HG03439 (cell line): ENCODE results near the gene TEF.

ENCODE experiments used
- ATAC-seq: cut with Tn5 transposase; IDR thresholded peaks from one replicate; pipeline ENCODE4 v1.9.1; 2021; ENCODE audit warnings: mild to moderate bottlenecking, moderate library complexity; ENCODE audit not compliant: unreplicated experiment

TEF gene

DNA sequence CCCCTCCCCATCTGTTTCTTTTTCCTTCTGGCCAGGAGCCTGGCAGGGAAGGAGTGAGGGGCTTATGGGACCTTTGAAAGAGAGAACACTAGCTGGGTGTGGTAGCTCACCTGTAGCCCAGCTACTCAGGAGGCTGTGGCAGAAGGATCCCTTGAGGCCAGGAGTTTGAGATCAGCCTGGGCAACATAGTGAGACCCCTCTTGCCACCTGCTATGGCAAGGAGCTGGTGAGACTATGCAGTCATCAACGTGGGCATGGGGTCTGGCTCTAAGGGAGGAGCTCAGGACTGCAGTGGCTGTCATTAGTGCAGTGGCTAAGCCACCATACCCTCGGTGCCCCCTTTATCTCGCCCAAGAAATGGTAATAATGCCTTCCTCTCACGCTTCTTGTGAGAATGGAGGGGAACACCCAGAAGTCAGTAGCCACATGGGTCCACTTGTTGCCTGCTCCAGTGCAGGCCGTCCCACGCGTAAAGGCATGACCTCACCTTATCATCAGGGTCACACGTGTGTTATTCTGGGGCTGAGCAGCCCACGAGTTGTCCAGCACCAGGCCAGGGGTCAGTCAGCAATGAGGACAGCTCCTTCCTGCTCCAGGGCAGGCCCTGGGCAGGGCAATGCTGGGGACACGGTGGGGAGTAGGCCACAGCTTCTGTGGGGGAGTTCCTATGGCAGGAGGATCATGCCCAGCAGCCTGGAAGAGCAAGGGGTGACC lies 27.7 kb upstream of the TEF start:
- ATAC-seq: no peak

DNA sequence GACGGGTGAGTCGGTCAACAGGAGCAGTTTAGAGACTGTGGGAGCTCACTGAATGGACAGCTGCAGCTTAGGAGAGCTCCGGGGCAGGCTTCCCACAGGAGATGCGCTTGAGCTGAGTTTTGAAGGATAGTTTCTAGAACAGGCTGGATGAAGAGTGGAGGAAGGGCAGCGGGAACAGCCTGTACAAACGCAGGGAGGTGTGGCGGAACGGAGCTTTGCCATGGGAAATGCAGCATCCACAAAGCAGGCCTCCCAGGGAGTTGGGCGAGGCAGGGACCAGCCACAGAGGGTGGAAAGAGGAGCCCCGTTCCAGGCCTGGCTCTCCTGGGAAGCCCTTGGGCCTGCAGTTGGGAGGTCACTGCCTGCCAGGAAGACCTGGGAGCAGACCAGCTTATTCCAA lies 26.8 kb upstream of the TEF start:
- ATAC-seq: no peak

DNA sequence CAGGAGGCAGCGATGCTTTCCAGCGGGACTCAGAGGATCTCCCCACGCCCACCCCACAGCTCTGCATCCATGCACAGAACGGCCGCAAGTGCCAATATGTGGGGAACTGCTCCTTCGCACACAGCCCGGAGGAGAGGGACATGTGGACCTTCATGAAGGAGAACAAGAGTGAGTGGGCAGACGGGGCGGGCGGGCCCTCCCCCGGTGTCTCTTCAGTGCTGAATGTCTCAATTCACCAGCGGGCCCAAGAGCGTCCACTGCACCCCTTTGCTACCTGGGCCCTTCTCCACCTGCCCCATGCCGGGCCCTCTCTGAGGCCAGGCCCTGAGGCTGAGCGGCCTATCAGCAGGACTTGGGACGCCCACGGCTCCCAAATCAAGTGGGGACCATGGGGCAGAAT lies 25.8 kb upstream of the TEF start:
- ATAC-seq: no peak

DNA sequence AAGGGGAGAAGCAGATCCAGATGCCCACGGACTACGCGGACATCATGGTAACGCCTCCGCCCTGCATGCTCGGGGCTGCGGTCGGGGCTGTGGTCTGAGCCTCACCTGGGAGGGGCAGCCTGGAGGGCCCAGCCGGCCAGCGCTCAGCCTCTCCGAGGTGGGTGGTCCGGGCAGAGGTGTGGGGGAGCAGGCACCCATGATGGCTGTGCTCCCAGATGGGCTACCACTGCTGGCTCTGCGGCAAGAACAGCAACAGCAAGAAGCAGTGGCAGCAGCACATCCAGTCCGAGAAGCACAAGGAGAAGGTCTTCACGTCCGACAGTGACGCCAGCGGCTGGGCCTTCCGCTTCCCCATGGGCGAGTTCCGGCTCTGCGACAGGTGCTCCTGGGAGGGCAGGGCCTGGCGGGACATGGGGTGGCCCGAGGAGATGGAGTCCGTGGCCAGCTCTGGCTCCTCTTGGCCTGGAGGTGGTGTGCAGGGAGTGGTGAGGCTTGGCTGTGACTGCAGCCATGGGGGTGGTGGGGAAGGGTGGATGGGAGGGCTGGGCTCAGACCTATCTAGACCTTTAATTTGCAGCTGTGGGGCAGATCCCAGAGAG lies 25.2 kb upstream of the TEF start:
- no peak for ATAC-seq

DNA sequence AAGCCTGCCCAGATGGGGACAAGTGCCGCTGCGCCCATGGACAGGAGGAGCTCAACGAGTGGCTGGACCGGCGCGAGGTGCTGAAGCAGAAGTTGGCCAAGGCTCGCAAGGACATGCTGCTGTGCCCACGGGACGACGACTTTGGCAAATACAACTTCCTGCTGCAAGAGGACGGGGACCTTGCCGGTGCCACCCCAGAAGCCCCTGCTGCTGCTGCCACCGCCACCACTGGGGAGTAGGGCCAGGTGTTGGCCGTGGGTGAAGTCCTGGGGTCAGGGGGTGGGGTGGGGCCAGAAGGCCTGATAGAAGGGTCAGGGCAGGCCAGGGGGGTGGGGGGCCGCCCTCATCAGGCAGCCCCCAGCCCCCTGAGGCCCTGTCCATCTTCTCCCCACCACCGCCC lies 24.6 kb upstream of the TEF start:
- no peak for ATAC-seq

DNA sequence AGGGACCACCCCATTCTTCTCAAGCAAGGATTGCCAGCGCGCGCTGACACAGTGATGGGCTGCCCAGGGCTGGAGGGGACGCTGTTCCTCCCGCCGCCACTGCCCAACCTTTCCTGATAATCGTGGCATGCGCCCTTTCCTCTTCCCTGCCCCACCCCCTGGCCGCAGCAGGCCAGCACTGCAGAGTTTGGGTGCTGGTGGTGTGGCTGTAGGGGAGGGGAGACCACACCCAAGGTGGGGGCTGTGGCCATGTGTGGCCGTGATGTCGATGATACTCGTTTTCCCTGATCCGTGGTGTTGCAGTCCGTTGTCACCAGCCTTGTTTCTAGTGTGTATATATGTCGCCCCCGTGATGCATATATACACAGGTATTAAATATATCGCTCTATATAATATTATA lies 22.8 kb upstream of the TEF start:
- ATAC-seq: no peak

DNA sequence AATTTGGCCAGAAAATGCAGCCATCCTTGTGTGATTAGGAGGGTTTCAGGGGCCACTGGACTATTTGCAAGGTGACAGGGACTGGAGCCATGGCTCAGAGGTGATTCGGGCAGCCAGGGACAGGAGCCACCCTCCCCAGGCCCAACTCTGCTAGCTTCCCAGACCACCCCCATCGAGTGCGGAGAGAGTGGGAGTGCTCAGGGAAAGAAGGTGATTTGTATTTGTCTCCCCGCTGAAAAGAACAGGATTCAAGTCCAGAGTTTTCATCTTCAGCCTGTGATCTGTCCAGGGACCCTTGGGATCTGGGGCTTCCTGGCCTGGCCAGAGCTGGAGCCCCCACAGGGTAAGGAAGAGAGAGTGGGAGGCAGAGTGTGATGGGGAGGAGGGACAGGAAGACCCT lies 22.4 kb upstream of the TEF start:
- ATAC-seq: no peak

DNA sequence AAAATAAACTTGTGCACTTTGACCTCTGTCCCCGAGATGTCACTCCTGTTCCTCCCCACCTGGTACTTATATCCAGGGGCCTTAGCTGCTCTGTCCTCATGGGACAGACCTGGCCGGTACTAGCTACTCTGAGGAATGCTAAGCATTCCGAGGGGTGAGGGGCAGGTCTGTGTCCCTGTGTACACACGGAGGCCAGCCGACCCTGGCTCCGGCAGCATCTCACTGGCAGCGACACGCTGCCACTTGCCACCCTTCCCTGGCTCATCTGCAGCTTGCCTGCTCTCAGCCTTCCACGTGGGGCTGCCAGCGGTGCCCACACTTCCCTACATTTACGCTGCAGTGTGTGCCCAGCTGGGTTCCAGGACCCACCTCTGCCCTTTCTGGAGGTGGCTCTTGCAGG lies 21.6 kb upstream of the TEF start:
- no peak for ATAC-seq

DNA sequence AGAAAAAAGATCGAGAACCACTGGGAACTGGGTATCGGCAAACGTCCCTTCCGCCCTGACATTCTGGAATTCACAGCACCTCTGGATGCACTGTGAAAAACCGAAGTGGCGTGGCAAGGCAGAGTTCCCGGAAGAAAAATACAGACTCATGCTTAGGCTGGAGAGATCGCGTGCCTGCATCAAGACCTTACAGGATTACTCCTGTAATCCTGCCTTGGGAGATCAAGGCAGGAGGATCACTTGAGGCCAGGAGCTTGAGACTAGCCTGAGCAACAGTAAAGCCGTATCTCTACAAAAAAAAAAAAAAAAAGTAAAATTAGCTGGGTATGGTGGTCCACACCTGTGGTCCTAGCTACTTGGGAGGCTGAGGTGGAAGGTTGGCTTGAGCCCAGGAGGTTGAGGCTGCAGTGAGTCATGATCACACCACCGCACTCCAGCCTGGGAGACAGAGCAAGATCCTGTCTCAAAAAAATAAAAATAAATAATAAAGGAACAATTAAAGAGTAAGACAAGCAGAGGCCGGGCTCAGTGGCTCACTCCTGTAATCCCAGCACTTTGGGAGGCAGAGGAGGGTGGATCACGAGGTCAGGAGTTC lies 19.9 kb upstream of the TEF start:
- ATAC-seq: no peak

DNA sequence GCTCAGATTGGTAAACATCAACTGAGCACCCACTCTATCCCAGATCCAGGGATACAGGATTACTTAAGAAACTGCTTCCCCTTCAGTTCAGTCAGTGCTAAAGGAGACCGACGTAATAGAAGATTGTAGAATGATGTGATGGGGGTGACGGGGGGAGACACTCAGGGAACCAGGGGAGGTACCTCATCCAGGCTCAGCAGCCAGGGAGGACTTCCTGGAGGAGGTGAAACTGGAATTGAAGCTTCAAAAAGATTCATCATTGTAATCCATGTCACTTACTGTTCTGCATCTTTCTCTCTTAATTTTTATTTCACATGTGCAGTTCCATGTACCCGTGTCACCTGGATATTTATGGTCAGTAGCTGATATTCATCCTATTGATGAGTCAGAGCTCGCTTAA lies 19.1 kb upstream of the TEF start:
- ATAC-seq: no peak

DNA sequence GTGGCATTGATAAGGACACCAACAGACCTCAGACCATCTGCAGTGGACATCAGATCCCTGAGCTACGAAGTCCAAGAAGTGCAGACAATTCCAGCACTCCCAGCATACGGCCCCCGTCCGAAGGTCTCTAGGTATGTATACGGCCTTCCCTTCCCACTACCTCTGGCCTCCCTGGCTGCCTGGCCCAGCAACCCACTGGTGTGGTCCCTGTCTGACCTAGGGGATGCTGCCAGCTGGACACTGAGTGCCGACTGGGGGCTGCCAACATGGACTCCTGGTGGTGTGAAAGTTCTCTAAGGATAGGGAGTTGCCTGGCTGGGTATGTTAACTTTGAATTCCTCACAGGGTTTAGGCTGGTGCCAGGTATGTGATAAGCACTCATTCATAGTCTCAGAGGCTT lies 17.5 kb upstream of the TEF start:
- no peak for ATAC-seq

DNA sequence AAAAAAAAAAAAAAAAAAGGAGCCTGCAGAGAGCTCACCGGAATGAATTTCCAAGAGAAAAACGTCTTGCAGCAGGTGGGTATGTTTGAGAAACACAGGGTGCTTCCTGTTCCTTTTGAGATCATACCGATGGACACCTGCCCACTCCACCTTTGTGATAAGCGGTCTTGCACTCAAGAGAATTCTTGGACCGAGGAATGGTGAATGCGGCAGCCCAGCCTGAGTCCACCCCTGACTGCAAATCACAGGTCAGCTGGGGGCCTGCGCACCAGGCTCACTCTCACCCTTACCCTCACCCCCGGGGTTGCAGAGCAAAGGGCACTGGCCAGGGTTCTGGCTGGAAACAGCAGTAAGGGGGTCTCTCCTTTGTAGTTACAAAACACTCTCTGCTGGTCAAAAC lies 16.8 kb upstream of the TEF start:
- no peak for ATAC-seq

DNA sequence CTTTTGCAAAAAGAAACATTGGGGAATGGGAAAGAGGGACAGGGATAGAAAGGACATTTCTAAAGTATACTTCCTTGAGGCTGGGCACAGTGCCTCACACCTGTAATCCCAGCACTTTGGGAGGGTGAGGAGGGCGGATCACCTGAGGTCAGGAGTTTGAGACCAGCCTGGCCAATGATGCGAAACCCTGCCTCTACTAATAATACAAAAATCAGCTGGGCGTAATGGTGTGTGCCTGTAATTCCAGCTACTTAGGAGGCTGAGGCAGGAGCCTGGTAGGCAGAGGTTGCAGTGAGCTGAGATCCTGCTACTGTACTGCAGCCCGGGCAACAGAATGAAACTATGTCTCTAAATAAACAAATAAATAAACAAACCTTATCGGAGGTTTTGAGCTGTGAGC lies 16.3 kb upstream of the TEF start:
- ATAC-seq: no peak

DNA sequence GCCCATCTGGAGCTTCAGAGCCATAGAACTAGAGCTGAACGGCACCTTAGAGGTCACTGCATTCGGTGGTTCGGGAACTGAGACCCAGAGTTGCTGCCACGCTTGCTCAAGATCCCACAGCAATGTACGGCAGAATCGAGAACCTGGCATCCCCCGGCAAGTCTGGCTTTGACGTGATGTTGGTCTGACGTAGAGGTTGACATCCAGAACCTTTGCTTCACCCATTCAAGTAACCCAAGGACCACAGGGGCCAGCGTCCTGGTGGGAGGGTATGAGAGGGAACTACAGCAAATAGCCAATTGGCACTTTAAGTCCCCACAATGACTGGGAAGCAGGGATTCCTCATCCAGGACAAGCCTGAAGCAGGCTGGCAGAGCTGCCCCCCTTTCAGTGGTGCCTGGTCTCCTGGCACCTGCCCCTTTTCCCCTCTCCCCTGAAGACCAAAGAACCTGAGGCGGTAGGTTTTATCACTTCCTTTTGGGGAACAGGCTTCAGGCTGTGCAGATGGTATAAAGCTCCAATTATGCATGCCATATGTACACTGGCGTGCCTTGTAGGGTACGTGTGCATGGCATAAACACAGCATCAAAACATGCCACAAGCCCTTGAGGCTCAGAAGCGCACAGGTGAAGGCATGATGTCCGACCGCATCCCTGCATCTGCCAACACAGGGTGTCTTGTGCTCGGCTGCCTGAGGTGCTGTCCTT lies 15.3 kb upstream of the TEF start:
- no peak for ATAC-seq

DNA sequence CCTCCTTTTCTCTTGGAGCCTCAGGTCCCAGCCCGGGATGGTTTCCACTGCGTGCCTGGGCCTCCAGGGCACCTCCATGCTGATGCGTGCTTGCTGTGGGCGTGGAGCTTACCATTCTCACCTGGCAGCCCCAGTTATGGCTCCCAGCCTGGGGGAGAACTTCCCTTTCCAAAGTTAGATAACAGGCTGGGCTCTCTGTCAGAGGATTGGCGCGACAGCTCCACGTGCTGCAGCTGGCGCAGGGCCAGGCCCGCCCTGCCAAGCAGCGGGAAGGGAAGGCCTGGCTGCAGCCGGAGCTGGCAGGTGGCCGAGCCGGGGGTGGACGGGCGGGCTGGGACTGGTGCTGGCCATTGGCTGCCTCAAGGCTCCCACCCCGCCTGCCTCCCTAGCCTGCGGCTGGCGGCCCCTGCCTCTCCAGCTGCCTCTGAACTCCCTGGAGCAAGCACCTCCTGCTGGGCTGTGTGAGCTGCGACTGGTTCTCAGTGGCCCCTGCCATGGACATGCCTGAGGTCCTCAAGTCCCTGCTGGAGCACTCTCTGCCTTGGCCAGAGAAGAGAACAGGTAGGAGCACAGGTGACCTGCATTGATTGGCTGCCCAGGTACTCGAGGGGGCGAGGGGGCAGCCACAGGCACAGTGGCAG lies 14.6 kb upstream of the TEF start:
- no peak for ATAC-seq

DNA sequence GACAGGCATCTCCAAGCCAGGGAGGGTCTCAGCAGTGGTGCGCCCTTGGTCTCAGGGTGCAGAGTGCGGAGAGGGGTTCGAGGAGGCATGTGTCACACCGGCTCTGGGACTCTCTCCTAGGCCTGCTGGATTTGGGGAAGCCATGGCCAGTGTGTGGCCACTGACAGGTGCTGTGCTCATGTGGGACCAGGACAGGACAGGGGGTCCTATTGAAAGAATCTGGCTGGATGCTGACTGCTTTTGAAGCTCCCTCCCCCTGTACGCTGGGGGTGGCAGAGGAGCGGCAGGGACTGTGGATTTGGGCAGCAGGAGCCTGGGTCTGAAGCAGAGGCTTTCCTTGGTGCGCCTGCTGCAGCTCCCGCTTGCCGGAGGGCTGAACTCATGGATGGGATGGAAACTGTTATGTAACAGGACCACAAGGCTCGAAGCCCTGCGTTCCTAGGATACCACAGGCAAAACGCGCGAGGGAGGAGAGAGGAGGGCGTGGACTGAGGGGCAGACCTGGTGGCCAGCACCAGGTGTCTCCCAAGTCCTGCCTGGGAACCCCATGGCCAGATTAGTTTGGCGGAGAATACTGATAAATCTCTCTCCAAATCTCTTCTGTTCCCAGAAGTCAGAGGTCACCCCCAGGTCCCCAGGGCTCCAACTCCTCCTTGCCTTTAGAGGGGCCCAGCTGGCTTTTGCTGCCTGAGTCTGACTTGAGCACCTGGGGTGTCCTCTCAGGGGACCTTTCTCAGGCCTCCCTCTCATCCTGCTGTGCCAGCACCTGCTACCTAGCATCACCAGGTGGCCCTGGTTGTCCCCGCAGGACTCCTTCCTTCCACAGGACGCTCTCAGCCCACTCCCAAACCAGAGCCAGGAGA lies 13.8 kb upstream of the TEF start:
- ATAC-seq: no peak

DNA sequence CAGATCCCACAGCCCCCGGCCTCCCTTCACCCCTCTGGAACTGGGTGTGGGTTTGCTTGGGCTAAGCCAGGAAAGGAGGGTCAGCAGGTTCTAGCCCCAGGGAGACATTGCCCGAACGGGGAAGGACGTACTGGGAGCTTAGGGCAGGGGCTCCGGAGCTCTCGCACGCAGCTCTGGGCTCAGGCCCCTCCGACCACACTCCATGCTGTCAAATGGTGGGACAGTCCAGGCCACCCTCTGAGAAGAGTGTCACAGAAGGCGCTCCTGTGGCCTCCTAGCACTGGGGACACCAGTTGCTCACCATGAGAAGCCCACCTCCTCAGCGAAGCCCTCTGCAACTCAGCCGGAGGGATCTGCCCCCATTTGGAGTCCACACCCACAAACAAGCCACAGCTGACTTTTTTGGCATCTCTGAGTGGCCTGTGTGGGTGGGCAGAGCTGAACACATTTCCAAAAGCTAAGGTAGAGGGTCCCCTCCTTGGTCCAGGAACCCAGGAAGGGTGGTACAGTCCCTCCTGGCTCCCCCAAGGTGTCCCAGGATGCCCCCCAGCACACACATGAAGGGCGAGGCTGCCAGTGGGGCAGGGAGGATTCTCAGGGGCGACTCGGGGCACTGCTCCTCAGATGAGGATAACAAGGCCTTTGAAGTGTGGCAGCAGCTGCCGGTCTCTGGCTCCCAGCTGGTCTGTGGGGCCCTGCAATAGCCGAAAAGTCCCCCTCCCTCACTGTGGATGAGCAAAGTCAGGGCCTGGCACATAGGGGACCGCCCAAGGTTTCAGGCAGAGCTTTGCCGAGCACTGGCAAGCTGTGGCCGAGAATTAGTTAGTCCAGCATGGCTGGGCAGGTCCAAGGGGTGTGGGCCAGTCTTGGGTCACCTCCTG lies 13.0 kb upstream of the TEF start:
- ATAC-seq: no peak

DNA sequence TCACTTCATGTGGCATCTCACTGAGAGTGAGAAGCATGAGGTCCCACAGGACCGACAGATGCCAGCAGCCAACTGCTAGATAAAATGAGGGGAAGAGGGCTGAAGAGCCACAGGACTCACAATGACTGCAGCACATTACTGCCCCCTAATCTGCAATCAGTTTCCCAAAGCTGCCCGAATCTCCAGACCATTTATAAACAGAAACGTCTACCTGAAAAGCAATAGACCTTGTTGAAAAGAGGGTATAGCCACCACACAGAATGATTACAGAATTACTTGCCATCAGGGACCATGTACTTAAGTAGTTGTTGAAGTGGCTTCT lies 12.4 kb upstream of the TEF start:
- no peak for ATAC-seq

DNA sequence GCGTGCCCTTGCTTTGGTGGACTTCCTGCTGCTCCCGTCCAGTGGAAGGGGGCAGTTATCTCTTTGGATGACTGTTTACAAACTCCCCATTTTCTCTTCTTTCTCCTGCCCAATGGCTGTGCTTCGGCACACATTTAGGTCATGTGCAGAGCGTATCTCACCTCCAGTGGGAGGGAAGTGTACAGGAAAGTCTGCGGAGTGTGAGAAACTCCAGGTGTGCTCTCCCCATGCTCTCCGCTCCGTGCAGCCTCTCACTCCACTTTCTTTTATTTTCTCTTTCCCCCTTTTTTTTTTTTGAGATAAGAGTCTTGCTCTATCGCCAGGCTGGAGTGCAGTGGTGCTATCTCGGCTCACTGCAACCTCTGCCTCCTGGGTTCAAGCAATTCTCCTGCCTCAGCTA lies 11.9 kb upstream of the TEF start:
- ATAC-seq: no peak

DNA sequence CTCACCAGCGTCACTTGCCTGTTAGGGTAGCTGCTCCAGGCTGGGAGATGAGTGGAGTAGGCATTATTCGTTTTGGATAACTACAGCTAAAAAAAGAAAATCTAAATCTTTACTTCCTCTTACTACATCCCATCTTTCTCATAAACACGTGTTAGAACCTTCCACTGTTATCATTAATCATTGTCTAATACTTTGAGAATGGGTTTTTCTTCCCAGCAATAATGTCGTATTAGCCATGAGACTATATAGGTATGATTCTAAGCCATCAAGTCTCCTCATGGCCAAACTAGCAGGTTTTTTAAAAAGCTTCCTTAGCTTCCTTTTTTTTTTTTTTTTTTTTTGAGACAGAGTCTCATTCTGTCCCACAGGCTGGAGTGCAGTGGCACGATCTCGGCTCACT lies 3.9 kb upstream of the TEF start:
- ATAC-seq: no peak
